HG03378 (cell line): Measurements from ENCODE around the gene CD79A.

Experiments used
- ATAC-seq: cut with Tn5 transposase; IDR thresholded peaks from one replicate; pipeline ENCODE4 v1.9.1; 2021; ENCODE audit warnings: mild to moderate bottlenecking, moderate library complexity; ENCODE audit not compliant: unreplicated experiment

CD79A gene

DNA sequence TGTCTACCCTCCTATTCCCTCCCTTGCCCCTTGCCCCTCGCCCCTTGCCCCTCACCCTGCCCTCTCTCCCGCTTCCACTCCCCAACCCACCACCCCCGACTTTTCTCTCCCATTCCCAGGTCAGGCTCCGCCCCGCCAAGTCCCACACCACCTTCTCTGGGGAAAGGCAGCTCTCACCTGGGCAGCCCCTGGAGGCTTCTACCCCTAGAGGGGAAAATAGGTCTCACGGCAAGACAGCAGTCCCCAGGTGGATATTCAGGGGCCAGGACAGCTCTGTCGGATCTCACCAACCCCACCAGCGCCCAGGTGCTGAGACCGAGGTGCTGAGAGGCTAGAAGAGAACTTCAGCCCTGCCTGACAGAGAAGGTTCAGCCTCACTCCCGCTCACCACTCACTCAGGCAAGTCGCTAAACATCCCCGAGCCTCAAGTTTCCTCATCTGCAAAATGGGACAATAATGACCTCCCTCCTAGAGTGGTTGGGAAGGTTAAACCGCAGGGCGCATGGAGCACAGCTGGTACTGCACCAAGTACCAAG is 52.5 kb downstream of the CD79A start:
- no peak for ATAC-seq

DNA sequence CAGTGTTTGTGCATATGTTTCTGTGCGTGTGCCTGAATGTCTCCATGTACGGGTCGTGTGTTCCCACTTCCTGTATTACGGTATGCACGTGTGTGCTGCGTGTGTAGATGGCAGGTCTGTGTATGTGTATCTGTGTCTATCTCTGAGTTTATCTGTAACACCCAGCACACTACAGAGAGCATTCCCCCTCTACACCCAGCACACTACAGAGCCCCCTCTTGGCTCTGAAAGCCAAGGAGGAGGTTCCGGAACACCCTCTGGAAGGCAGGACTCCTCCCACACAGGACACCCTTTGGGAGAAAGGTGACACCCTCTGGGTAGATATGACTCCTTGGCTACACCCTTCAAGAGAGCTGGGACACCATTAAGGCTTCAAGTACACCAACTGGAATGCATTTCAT is 53.2 kb downstream of the CD79A start:
- no peak for ATAC-seq
